ENCODE data around the gene ZPBP2.

Gene ZPBP2

DNA sequence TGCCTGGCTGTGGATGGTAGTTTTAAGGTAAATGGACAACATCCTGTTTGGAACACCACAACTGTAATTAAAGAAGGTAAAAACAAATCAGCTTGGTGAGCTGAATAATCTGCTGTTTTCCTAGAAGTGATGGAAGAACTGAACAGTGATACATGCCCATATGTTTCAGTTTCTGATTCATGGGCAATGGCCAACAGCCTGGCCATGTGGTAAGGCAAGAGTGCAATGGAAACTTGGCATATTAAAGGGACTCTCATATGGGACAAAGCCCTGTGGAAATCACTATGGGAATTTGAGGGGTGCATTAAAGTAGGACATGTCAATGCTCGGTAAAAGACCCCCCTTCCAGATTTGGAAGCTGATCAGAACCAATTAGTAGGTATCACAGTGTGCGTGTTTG, 41.7 kb upstream of the ZPBP2 start:
- H2AFZ ChIP-seq (ENCODE audit: low read length), result no peak overlapping the region
- no peaks in the 10 kb centered on the region for H3K27me3 ChIP-seq (ENCODE audit: insufficient read depth, low read length)
- H3K9me2 ChIP-seq (ENCODE audit: low read depth, low read length), result no peaks in the 10 kb centered on the region
- H3K36me3 ChIP-seq (ENCODE audit: insufficient read depth, low read length), result peaks cover 100% of the 10 kb centered on the region
- H3K27ac ChIP-seq (ENCODE audit: low read depth, low read length, poor library complexity, severe bottlenecking), result no peak overlapping the region
- H3F3A ChIP-seq (ENCODE audit: insufficient read depth, low read length), result no peaks in the 10 kb centered on the region
- H4K20me1 ChIP-seq (ENCODE audit: insufficient read depth, low read length), result no peaks in the 10 kb centered on the region
- no peak overlapping the region for H3K4me3 ChIP-seq (ENCODE audit: low read depth, low read length, poor library complexity, severe bottlenecking)
- H3K79me2 ChIP-seq (ENCODE audit: insufficient read depth, low read length), result no peaks in the 10 kb centered on the region
- H3K4me1 ChIP-seq (ENCODE audit: insufficient read depth, low read length, severe bottlenecking), result peaks cover 9% of the 10 kb centered on the region
- no peak for TF ChIP-seq CTCF (IDR thresholded peaks at IDR 0.05; ENCODE audit: low read length)
- TF ChIP-seq EZH2 (IDR thresholded peaks at IDR 0.05; ENCODE audit: borderline replicate concordance, low read length), result no peak
- no peak overlapping the region for H3K4me2 ChIP-seq (ENCODE audit: low read length)
- peaks cover 41% of the 10 kb centered on the region for H3K9me3 ChIP-seq (ENCODE audit: low read length)
- H3K9ac ChIP-seq (ENCODE audit: low read length), result no peak overlapping the region

- H3K4me1 ChIP-seq (ENCODE audit: insufficient read depth, low read length, severe bottlenecking), result no peaks in the 10 kb centered on the region
- no peak overlapping the region for H3K27ac ChIP-seq (ENCODE audit: low read depth, low read length, poor library complexity, severe bottlenecking)
- no peaks in the 10 kb centered on the region for H3K27me3 ChIP-seq (ENCODE audit: insufficient read depth, low read length)
- no peak for TF ChIP-seq CTCF (IDR thresholded peaks at IDR 0.05; ENCODE audit: low read length)
- no peak for TF ChIP-seq EZH2 (IDR thresholded peaks at IDR 0.05; ENCODE audit: borderline replicate concordance, low read length)
- H4K20me1 ChIP-seq (ENCODE audit: insufficient read depth, low read length), result no peaks in the 10 kb centered on the region
- no peaks in the 10 kb centered on the region for H3K9me2 ChIP-seq (ENCODE audit: low read depth, low read length)
- no peak overlapping the region for H3K4me2 ChIP-seq (ENCODE audit: low read length)
- no peak overlapping the region for H3K4me3 ChIP-seq (ENCODE audit: low read depth, low read length, poor library complexity, severe bottlenecking)
- H3K9me3 ChIP-seq (ENCODE audit: low read length), result peaks cover 38% of the 10 kb centered on the region
- H2AFZ ChIP-seq (ENCODE audit: low read length), result no peak overlapping the region
- H3K79me2 ChIP-seq (ENCODE audit: insufficient read depth, low read length), result peaks cover 10% of the 10 kb centered on the region
- H3F3A ChIP-seq (ENCODE audit: insufficient read depth, low read length), result no peaks in the 10 kb centered on the region
- no peak overlapping the region for H3K9ac ChIP-seq (ENCODE audit: low read length)
- peaks cover 97% of the 10 kb centered on the region for H3K36me3 ChIP-seq (ENCODE audit: insufficient read depth, low read length)
Measured at GRCh38 chr17:39828443-39828842, 39.6 kb upstream of the ZPBP2 start.

- peaks cover 26% of the 10 kb centered on the region for H3K79me2 ChIP-seq (ENCODE audit: insufficient read depth, low read length)
- no peak for TF ChIP-seq CTCF (IDR thresholded peaks at IDR 0.05; ENCODE audit: low read length)
- no peak for TF ChIP-seq EZH2 (IDR thresholded peaks at IDR 0.05; ENCODE audit: borderline replicate concordance, low read length)
Measured at GRCh38 chr17:39831588-39831987, 36.4 kb upstream of the ZPBP2 start.

More at GRCh38 chr17:39831588-39831987, 36.4 kb upstream of the ZPBP2 start:
- Histone ChIP-seq H4K20me1 (ENCODE audit: insufficient read depth, low read length) (no peaks in the 10 kb centered on the region), H3K27ac (ENCODE audit: low read depth, low read length, poor library complexity, severe bottlenecking) (no peak overlapping the region), H3K36me3 (ENCODE audit: insufficient read depth, low read length) (peaks cover 95% of the 10 kb centered on the region), H3K9me3 (ENCODE audit: low read length) (peaks cover 12% of the 10 kb centered on the region), H2AFZ (ENCODE audit: low read length) (no peak overlapping the region), H3K4me2 (ENCODE audit: low read length) (no peak overlapping the region), H3K9ac (ENCODE audit: low read length) (no peak overlapping the region), H3K4me1 (ENCODE audit: insufficient read depth, low read length, severe bottlenecking) (no peaks in the 10 kb centered on the region), H3K27me3 (ENCODE audit: insufficient read depth, low read length) (no peaks in the 10 kb centered on the region), H3F3A (ENCODE audit: insufficient read depth, low read length) (no peaks in the 10 kb centered on the region), H3K9me2 (ENCODE audit: low read depth, low read length) (no peaks in the 10 kb centered on the region), H3K4me3 (ENCODE audit: low read depth, low read length, poor library complexity, severe bottlenecking) (no peak overlapping the region)

All from OCI-LY1 (cell line).